GM19193 (cell line): Measurements from ENCODE around the gene JUN.

Experiments
- POLR2A ChIP-seq: IDR thresholded peaks from 4 replicates; pipeline ENCODE4 v1.6.1; 2011; ENCODE audit not compliant: insufficient read depth, insufficient read length; ENCODE audit errors: extremely low read depth

The JUN gene

GRCh38 chr1:58779059-58779754, 4.6 kb downstream of the JUN start:
- TF ChIP-seq POLR2A, result no peak

GRCh38 chr1:58778385-58779000, 5.4 kb downstream of the JUN start:
- TF ChIP-seq POLR2A, result no peak

- TF ChIP-seq POLR2A, result no peak
Observed at GRCh38 chr1:58774027-58774426, 9.8 kb downstream of the JUN start.

GRCh38 chr1:58773406-58773840, 10.4 kb downstream of the JUN start:
- no peak for TF ChIP-seq POLR2A

GRCh38 chr1:58769809-58770320, 14.0 kb downstream of the JUN start:
- no peak for TF ChIP-seq POLR2A

- TF ChIP-seq POLR2A, result no peak
Observed at GRCh38 chr1:58768971-58769808, 14.7 kb downstream of the JUN start.

- no peak for TF ChIP-seq POLR2A
Observed at GRCh38 chr1:58768191-58768731, 15.6 kb downstream of the JUN start.

- no peak for TF ChIP-seq POLR2A
Observed at GRCh38 chr1:58767143-58767542, 16.7 kb downstream of the JUN start.

GRCh38 chr1:58765441-58765840, 18.4 kb downstream of the JUN start:
- TF ChIP-seq POLR2A, result no peak

GRCh38 chr1:58765006-58765405, 18.8 kb downstream of the JUN start:
- no peak for TF ChIP-seq POLR2A

GRCh38 chr1:58764294-58764978, 19.4 kb downstream of the JUN start:
- no peak for TF ChIP-seq POLR2A

GRCh38 chr1:58763214-58763613, 20.6 kb downstream of the JUN start:
- TF ChIP-seq POLR2A, result no peak

- TF ChIP-seq POLR2A, result no peak
Observed at GRCh38 chr1:58762806-58763205, 21.0 kb downstream of the JUN start.

- TF ChIP-seq POLR2A, result no peak
Observed at GRCh38 chr1:58755468-58755872, 28.4 kb downstream of the JUN start.

GRCh38 chr1:58754683-58755467, 29.0 kb downstream of the JUN start:
- no peak for TF ChIP-seq POLR2A
